Thymus (tissue), 11 donors: ENCODE measurements around the gene CDK14. TPM values are rescaled to one million over a fixed set of nuclear protein-coding genes. Genes with fewer than 3 reads are reported as not detected.

Source experiments
- DNase-seq, 9 donors: peaks; one replicate each; pipeline ENCODE4 v3.0.0-alpha.2; 2013; ENCODE audit warnings: low spot score in 9 of 9, low read depth in 6 of 9, missing footprints in 1 of 9
- H3K27ac ChIP-seq, 2 donors: one replicate each; pipeline ENCODE4 v1.5.1; 2013; ENCODE audit warnings: control low read depth in 1 of 2, low read depth in 1 of 2, low read length in 1 of 2, mild to moderate bottlenecking in 1 of 2, moderate library complexity in 1 of 2
- H3K27me3 ChIP-seq, 2 donors: one replicate each; pipeline ENCODE4 v1.5.1; 2013; ENCODE audit warnings: low read length in 1 of 2; ENCODE audit not compliant: control insufficient read depth in 2 of 2, insufficient read depth in 1 of 2
- H3K36me3 ChIP-seq, 2 donors: one replicate each; pipeline ENCODE4 v1.5.1; 2013; ENCODE audit warnings: low read length in 1 of 2, mild to moderate bottlenecking in 1 of 2, moderate library complexity in 1 of 2; ENCODE audit not compliant: control insufficient read depth in 2 of 2, insufficient read depth in 2 of 2
- H3K4me1 ChIP-seq, 2 donors: one replicate each; pipeline ENCODE4 v1.5.1; 2013; ENCODE audit warnings: low read length in 2 of 2; ENCODE audit not compliant: control insufficient read depth in 2 of 2, insufficient read depth in 2 of 2
- H3K4me3 ChIP-seq, 2 donors: one replicate each; pipeline ENCODE4 v1.5.1; 2013; ENCODE audit warnings: low read length in 2 of 2, control low read depth in 1 of 2, mild to moderate bottlenecking in 1 of 2
- H3K9me3 ChIP-seq, 2 donors: one replicate each; pipeline ENCODE4 v1.5.1; 2013; ENCODE audit warnings: low read length in 1 of 2, mild to moderate bottlenecking in 1 of 2; ENCODE audit not compliant: control insufficient read depth in 2 of 2, insufficient read depth in 1 of 2
- WGBS: extraction: QIAGEN DNeasy Blood & Tissue Kit; methylation state at CpG from one replicate; pipeline ENCODE4 v1.1.7; 2013; 5-methylcytosine and 5-hydroxymethylcytosine counted together
- polyA plus RNA-seq: library from polyadenylated mRNA; stranded (reverse); fragments of 200-250 nt; gene quantifications from one replicate; pipeline ENCODE4 v1.2.3, GENCODE V29; 2013
- total RNA-seq: library from RNA; stranded (reverse); fragments of 120-200 nt; gene quantifications from one replicate; pipeline ENCODE4 v1.2.4, GENCODE V29; 2013
- donor health status: healthy.

Gene CDK14
- total and polyA plus RNA-seq, 2 donors: 7.6 to 9.0 TPM

DNA sequence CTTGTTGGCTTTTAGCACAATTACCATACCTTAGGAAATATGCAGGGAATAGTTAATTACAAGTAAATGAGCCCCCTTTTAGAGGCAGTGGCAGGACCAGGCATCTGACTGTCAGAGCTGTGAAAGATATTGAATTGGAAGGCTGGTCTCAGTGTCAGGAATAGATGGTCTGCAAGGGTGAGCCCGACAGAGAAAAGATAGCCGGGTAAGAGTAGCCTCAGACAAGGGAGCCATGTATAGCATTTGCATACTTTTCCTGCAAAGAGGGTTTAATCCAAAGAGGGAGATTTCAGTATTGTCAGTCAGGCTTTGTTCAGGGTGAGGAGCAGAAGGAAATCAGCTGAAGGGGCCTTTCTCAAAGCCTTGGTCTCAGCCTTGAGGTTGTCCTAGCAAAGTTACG is 539.2 kb downstream of the CDK14 start:
- DNase-seq: no peak
- no peaks in the 10 kb centered on the region for H3K9me3 ChIP-seq
- H3K27me3 ChIP-seq: no peaks in the 10 kb centered on the region
- H3K27ac ChIP-seq: no peak overlapping the region
- no peaks in the 10 kb centered on the region for H3K36me3 ChIP-seq
- 96% methylated on average over 3 of the region's 3 CpGs for WGBS
- no peaks in the 10 kb centered on the region for H3K4me1 ChIP-seq
- no peak overlapping the region for H3K4me3 ChIP-seq

DNA sequence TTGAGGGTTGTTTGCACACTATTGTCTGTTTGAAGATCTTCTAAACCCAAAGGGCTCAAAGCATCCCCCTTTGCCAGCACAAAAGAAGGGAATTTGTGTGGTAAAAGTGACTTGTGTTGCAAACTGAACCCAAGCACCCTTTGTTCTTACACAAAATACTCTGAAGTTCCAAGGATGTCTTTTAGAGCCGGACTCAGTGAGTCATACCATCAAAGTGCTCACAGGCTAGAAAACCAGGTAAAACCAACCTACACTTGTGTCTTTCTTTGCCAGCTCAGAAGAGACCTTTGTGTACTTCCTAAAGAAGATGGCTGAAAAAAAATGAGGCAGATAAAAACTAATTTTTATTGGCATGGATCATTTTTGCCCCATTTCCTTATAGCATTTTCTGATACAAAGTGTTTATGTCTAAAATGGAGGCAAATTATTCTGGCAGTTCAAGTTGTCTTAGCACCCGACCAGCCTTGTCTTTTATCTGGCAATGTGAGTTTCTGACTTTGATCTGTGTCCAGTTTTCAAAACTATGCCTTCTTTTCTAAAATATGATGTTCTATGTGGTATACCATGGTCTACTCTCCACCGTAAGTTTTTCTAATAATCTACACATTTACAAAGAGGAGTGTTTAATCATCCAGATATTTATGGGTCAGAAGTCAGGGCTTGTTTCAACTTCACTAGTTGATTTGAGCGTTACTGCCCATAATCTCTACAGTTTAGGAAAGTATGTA is 539.7 kb downstream of the CDK14 start:
- WGBS: 86% methylated on average over 4 of the region's 4 CpGs
- Histone ChIP-seq H3K4me1 (no peaks in the 10 kb centered on the region), H3K27me3 (no peaks in the 10 kb centered on the region), H3K9me3 (no peaks in the 10 kb centered on the region), H3K36me3 (no peaks in the 10 kb centered on the region), H3K4me3 (no peak overlapping the region), H3K27ac (no peak overlapping the region)
- no peak for DNase-seq

DNA sequence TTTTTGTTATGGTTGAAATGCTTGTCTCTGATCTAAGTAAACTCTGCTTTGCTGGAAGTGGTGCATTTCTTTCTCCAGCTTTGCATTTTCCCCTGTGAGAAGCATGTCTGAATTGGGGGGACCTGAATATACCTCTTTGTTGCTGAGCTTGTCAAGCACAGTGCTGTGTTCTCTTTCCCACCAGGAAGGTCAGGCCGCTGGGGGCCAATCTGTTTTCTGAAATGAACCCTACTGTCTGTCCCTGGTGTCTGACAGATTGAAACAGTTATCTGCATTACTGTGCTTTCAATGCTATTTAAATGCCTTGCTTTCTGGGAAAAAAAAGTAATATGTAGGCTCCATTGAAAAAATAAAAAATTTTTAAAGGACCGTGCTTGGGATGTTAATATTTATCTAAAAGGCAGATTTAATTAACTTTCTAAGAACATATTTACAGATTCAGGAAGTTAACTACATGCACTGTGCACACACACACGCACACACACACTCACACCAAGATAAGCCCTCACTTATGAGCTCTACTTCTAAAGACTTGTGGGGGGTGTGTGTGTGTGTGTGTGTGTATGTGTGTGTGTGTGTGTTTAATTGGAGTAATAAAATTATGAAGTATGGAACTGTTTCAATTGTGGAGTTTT is 541.1 kb downstream of the CDK14 start:
- no peaks in the 10 kb centered on the region for H3K4me1 ChIP-seq
- no peaks in the 10 kb centered on the region for H3K27me3 ChIP-seq
- no peaks in the 10 kb centered on the region for H3K36me3 ChIP-seq
- WGBS: 93% methylated on average over 3 of the region's 3 CpGs
- no peak overlapping the region for H3K27ac ChIP-seq
- H3K4me3 ChIP-seq: no peak overlapping the region
- no peak for DNase-seq
- H3K9me3 ChIP-seq: no peaks in the 10 kb centered on the region

DNA sequence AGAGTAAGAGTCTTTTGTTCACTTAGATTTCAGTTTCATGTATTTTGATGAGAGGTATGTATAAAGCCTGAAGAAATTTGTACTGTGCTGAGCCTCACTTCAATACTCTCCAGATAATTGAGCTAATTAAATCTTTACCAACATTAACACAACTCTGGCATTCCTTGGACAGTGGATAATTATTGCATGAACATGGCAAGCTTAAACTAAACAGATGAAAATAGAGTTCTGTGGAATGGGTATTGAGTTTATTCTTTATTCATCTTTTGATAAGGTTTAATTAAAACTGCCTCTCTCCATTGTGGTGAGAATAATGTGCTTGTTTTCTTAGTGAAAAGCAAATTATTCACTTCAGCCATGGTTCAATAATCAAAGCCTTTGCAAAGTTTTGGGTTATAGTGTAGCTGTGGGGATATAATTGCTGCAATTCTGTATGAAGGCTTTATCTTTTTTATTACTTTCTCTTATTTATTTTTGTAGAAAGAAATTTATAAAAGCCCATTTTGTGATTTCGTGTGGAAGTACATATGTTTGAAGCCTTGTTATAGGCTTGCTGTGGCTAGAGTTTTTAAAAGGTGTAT is 541.8 kb downstream of the CDK14 start:
- no peaks in the 10 kb centered on the region for H3K36me3 ChIP-seq
- no peak for DNase-seq

DNA sequence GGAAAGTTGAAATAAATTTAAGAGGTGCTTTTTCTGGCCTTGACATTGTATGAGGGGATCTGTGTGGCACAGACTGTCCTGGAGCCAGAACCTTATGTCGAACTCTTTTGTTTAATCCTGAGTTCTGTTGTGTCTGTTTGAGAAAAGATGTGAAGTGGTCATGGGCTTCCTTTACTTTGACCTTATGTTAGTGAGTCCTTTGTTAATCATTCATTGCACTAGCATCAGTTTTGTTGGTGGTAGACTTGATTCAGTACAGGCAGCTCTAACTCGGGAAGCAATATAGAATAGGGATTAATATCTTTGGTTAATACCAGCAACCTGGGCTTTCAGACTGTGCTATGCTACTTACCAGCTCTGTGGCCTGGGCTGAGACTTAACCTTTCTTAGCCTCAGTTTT is 544.2 kb downstream of the CDK14 start:
- no peak for DNase-seq
- Histone ChIP-seq H3K36me3 (no peaks in the 10 kb centered on the region), H3K4me1 (no peaks in the 10 kb centered on the region), H3K27me3 (no peaks in the 10 kb centered on the region), H3K27ac (no peak overlapping the region), H3K4me3 (no peak overlapping the region), H3K9me3 (no peaks in the 10 kb centered on the region)
- WGBS: 95% methylated on average over 2 of the region's 2 CpGs

More for the DNA sequence above, 541.8 kb downstream of the CDK14 start:
- no peaks in the 10 kb centered on the region for H3K4me1 ChIP-seq
- H3K9me3 ChIP-seq: no peaks in the 10 kb centered on the region
- H3K4me3 ChIP-seq: no peak overlapping the region
- H3K27me3 ChIP-seq: no peaks in the 10 kb centered on the region
- WGBS: 92% methylated on average over 1 of the region's 1 CpG
- no peak overlapping the region for H3K27ac ChIP-seq

DNA sequence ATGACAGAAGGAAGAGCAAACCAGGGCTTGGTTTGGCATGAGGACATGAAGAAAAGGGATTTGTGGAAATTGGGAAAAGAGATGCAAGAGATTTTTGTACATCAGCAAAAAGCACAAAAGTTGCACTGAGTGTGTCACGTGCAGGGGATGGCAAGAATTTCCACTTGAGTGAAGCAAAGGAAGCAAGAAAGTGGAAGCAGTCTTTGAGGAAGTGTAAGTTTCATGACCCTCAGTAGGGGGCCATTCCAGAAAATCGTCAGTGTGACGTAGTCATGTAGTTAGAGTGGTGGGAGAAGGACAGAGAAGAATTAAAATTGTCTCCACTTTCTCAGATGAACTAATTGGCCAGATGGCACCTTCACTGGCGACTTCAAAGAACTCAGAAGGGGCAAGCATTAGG is 544.9 kb downstream of the CDK14 start:
- no peak overlapping the region for H3K4me3 ChIP-seq
- no peak overlapping the region for H3K27ac ChIP-seq
- H3K27me3 ChIP-seq: no peaks in the 10 kb centered on the region
- no peaks in the 10 kb centered on the region for H3K4me1 ChIP-seq
- H3K36me3 ChIP-seq: no peaks in the 10 kb centered on the region
- no peaks in the 10 kb centered on the region for H3K9me3 ChIP-seq
- no peak for DNase-seq
- 72% methylated on average over 4 of the region's 4 CpGs for WGBS

DNA sequence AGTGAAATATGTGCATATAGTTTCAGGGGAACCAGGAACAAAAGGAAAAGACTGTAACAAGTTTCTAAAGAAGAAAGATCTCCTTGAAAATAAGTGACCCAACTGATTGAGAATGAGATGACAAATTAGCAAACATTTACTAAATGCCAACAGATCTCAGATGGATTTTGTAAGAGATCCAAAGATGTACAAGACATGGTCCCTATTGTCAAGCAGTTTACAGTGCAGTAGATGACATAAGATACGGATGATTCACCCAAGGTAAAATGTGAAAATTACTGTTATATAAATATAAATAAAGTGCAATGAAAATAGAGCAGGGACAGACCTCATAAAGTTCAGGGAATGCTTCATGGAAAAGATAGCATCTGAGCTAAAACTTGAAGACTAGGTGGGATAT is 546.6 kb downstream of the CDK14 start:
- Histone ChIP-seq H3K9me3 (no peaks in the 10 kb centered on the region), H3K4me3 (no peak overlapping the region), H3K4me1 (no peaks in the 10 kb centered on the region), H3K27me3 (no peaks in the 10 kb centered on the region), H3K27ac (no peak overlapping the region), H3K36me3 (no peaks in the 10 kb centered on the region)
- WGBS: 96% methylated on average over 1 of the region's 1 CpG
- DNase-seq: no peak

DNA sequence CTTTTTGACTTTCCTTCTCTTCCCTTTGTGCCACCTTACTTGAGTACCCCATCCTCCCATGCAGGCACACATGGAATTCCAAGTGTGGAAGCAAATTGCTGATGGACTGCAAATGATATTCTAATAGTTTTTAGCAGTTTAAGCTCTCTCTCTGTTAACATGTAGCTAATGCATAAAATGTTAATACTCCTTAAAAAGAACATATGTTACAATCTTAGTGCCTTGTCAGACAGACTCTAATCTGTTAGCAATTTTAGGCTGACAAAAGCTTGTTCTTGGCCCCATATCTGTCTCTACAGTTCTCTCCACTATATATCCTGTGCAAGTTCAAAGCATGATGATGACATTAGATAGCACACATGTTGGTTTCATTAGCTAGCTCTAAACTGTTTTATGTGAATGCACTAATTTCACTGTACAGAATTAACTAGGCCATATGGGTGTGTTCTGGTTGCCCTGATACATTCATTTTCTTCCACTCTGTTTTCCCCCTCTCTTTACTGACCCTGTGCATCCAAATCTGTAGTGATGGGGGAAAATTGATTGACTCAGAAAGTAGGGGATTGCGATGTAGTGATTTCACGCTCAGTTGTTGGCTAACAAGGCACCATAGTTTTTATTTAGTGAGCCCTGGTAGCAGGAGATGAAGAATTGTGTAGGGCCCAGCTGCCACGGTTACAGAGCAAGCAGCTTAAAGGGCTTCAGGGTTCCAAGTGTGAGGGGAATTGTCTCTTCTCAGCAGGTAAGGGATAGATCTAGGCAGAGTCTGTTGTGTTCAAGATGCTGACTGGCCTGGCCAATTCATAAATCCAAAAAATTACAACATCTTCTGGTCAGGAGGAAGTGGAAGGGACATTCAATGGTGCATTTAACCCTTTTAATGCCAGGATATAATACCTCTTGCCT is 553.5 kb downstream of the CDK14 start:
- Histone ChIP-seq H3K27me3 (no peaks in the 10 kb centered on the region), H3K27ac (no peak overlapping the region), H3K36me3 (no peaks in the 10 kb centered on the region), H3K9me3 (no peaks in the 10 kb centered on the region), H3K4me1 (no peaks in the 10 kb centered on the region), H3K4me3 (no peak overlapping the region)
- WGBS: 91% methylated on average over 3 of the region's 3 CpGs
- no peak for DNase-seq

DNA sequence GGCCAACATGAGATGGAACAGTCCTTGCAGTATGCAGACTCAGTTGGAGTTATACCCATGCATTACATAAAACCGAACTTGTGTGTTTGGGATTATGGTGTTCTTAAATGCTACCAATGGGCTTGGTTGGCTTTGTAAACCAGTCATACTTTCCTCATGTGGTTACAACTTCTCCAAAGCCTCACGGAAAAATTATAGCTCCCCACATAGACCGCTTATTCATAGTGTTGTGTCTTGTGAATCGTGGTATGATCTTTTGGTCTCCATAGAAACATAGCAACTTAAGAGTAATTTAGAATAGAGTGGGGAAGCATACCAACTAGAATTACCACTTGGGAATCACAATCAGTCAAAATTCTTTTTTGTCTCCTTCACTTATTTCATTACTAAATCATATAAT is 555.8 kb downstream of the CDK14 start:
- Histone ChIP-seq H3K9me3 (no peaks in the 10 kb centered on the region), H3K27ac (no peak overlapping the region), H3K27me3 (no peaks in the 10 kb centered on the region), H3K4me1 (no peaks in the 10 kb centered on the region), H3K4me3 (no peak overlapping the region), H3K36me3 (no peaks in the 10 kb centered on the region)
- 93% methylated on average over 4 of the region's 4 CpGs for WGBS
- DNase-seq: no peak
